ENCODE results near the gene RIBC1. TPM values are rescaled to one million over a fixed set of nuclear protein-coding genes. Genes with fewer than 3 reads are reported as not detected.

Gene RIBC1
- total and polyA plus RNA-seq, 9 of the 15 experiments (the other 6 are each of a cell fraction or from before 2014, with no cell fraction given), result 0.07 to 0.51 (median 0.44) TPM

- no peak for TF ChIP-seq FOXJ3 (CRISPR knock-in tag; IDR thresholded peaks at IDR 0.05)
- TF ChIP-seq KLF16 (IDR thresholded peaks at IDR 0.05), result no peak
- no peak for TF ChIP-seq MCM3 (IDR thresholded peaks at IDR 0.05)
- TF ChIP-seq EGR1 (conservative IDR thresholded peaks at IDR 0.05), result peak; percentile 64
- TF ChIP-seq ARID3A (IDR thresholded peaks at IDR 0.05; ENCODE audit: borderline replicate concordance, low read depth, low read length), result no peak
- TF ChIP-seq KLF13 (tag; IDR thresholded peaks at IDR 0.05; ENCODE audit: borderline replicate concordance, low read depth), result no peak
- TF ChIP-seq POLR2AphosphoS5 (IDR thresholded peaks at IDR 0.05; ENCODE audit: control insufficient read depth, insufficient read depth, low read depth, low read length), result peak; percentile 74
- no peak for TF ChIP-seq PRMT5 (CRISPR knock-in tag; IDR thresholded peaks at IDR 0.05)
- no peak for TF ChIP-seq MITF (IDR thresholded peaks at IDR 0.05)
- no peak for TF ChIP-seq RBM25 (IDR thresholded peaks at IDR 0.05; ENCODE audit: low read depth, low read length, severe bottlenecking)
- TF ChIP-seq KAT7 (CRISPR knock-in tag; IDR thresholded peaks at IDR 0.05; ENCODE audit: borderline replicate concordance), result no peak
- TF ChIP-seq DMBX1 (CRISPR knock-in tag; IDR thresholded peaks at IDR 0.05; ENCODE audit: borderline replicate concordance), result no peak
- TF ChIP-seq IFI16 (CRISPR knock-in tag; IDR thresholded peaks at IDR 0.05), result no peak
- TF ChIP-seq, protein P1, sequence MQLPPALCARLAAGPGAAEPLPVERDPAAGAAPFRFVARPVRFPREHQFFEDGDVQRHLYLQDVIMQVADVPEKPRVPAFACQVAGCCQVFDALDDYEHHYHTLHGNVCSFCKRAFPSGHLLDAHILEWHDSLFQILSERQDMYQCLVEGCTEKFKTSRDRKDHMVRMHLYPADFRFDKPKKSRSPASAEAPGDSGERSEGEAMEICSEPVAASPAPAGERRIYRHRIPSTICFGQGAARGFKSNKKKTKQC (CRISPR knock-in tag; IDR thresholded peaks at IDR 0.05), result no peak
- TF ChIP-seq SIN3A (IDR thresholded peaks at IDR 0.05; ENCODE audit: borderline replicate concordance in 2 of 2, control insufficient read depth in 1 of 2, low read depth in 2 of 2, low read length in 2 of 2), result no peak
- no peak for TF ChIP-seq ZSCAN29 (IDR thresholded peaks at IDR 0.05)
- TF ChIP-seq ZNF174 (CRISPR knock-in tag; IDR thresholded peaks at IDR 0.05), result no peak
- no peak for TF ChIP-seq USF1 (CRISPR knock-in tag; IDR thresholded peaks at IDR 0.05)
- TF ChIP-seq, protein P2, sequence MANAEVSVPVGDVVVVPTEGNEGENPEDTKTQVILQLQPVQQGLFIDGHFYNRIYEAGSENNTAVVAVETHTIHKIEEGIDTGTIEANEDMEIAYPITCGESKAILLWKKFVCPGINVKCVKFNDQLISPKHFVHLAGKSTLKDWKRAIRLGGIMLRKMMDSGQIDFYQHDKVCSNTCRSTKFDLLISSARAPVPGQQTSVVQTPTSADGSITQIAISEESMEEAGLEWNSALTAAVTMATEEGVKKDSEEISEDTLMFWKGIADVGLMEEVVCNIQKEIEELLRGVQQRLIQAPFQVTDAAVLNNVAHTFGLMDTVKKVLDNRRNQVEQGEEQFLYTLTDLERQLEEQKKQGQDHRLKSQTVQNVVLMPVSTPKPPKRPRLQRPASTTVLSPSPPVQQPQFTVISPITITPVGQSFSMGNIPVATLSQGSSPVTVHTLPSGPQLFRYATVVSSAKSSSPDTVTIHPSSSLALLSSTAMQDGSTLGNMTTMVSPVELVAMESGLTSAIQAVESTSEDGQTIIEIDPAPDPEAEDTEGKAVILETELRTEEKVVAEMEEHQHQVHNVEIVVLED (CRISPR knock-in tag; IDR thresholded peaks at IDR 0.05), result no peak
- no peak for TF ChIP-seq SAP30 (IDR thresholded peaks at IDR 0.05; ENCODE audit: borderline replicate concordance, insufficient read depth, low read depth, low read length, poor library complexity, severe bottlenecking)
- TF ChIP-seq IRF1 (CRISPR knock-in tag; IDR thresholded peaks at IDR 0.05; ENCODE audit: borderline replicate concordance), result no peak
These were observed 48.4 kb upstream of the RIBC1 start (continued) for GRCh38 chrX:53374222-53374820.
